Activated CD8-positive, alpha-beta memory T cell treated with anti-CD3 and anti-CD28 coated beads for 1 hour (primary cell): ENCODE measurements around the gene IFNL4.
A peak's percentile ranks its signal among the peaks of the same experiment; 100 is the strongest.
"Not testable (repeated sequence)": the region's sequence is repeated elsewhere in the genome, so short reads cannot be mapped to it uniquely, and the experiment has no call there.

Source experiments
- DNase-seq, 2 donors: peaks; one replicate each; pipeline ENCODE4 v3.0.0-alpha.2; 2020; ENCODE audit warnings: low read depth in 1 of 2; ENCODE audit errors: extremely low read depth in 1 of 2

The IFNL4 gene

DNA sequence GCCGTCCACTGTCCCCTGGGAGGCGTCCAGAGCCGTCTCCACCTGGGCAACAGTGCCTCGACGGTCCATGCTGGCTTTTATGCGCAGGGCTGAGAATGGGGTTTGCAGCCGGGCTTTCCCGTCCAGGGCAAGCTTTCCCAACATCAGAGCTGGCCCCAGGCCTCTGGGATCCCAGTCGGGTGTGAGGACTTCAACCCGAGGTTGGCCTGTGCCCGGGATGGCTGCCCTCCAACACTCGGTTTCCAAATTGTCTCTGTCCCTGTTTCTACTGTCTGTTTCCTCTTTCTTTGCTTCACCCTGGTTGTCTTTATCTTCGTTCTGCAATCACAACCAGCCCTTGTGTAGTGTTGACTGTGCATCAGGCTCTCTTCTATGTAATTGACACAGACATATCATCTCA lies at the start of gene IFNL4:
Gene IFNL4 (minus strand): TSS at position 51 of the 400 bp plus-strand sequence.
- DNase-seq, result no peak

- DNase-seq, result peak in 1 of 2 donors; percentile 43
Measured at GRCh38 chr19:39297931-39298634, 49.4 kb upstream of the IFNL4 start.

- DNase-seq, result no peak
Measured at GRCh38 chr19:39296906-39297305, 48.2 kb upstream of the IFNL4 start.

GRCh38 chr19:39296055-39296645 lies 47.5 kb upstream of the IFNL4 start, which contains the start of gene IFNL1:
Gene IFNL1, plus strand, starts transcription at chr19:39296407. Its CDS starts 15 bp downstream, at chr19:39296422.
- DNase-seq, result no peak

DNA sequence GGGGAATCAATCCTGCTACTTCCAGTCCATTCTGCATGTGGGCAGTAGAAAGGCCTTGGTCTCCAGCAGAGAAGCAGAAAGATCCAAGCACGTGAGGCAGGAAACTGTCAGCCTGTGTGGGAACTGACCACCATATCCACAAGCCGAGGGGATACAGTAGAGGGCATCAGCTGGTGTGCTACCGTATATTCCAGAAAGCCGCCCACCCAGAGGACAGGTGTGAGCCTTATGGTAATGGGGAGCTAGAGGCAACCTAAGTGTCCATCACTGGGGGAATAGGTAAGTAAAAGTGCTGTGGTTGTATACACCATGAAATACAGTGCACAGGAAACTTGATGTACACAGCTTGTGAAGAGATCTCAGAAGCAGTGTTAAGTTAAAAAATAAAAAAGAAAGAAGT lies 44.7 kb upstream of the IFNL4 start:
- no peak for DNase-seq

DNA sequence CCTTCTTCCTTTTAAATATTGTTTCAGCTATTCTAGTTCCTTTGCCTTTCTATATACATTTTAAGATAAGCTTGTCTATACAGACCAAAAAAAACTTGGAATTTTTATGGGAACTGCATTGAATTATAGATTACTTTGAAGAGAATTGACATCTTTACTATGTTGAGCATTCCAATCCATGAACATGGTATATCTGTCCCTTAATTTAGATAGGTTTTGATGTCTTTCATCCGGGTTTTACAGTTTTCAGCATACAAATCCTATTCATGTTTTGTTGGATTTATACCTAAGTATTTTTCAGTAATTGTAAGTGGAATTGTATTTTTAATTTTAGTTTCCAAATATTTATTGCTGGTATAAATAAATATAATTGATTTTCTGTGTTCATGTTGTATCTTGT lies 35.4 kb upstream of the IFNL4 start:
- DNase-seq, result no peak

- no peak for DNase-seq
Measured at GRCh38 chr19:39282021-39282420, 33.4 kb upstream of the IFNL4 start.

- no peak for DNase-seq
Measured at GRCh38 chr19:39277598-39277997, 28.9 kb upstream of the IFNL4 start.

DNA sequence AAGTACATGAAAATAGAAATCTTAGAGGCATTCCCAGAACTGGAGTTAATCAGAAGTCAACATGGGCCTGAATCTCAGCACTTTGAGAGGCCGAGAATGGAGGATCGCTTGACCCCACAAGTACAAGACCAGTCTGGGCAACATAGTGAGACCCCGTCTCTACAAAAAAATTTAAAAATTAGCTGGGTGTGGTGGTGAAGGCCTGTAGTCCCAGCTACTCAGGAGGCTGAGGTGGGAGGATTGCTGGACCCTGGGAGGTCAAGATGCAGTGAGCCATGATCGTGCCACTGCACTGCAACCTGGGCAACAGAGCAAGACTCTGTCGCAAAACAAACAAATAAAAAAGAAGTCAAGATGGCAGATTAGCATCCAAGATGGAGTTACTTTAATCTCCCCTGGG lies 28.1 kb upstream of the IFNL4 start:
- no peak for DNase-seq

DNA sequence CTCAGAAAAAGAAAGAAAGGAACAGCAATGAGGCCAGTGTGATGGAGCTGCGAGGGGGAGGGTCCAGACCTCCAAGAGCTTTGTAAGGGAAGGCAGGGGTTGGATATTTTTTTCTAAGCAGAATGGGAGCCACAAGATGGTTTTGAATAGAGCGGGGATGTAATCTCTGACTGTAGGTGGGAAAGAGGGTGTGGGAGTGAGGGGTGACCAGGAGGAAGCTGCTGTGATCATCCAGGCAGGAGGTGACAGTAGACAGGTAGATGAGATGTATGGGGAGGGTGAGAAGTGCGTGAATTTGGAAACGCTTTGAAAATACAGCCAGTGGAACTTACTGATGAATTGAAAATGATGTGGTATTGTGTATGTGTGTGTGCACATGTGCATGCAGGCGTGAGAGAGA lies 26.9 kb upstream of the IFNL4 start:
- DNase-seq, result no peak

DNA sequence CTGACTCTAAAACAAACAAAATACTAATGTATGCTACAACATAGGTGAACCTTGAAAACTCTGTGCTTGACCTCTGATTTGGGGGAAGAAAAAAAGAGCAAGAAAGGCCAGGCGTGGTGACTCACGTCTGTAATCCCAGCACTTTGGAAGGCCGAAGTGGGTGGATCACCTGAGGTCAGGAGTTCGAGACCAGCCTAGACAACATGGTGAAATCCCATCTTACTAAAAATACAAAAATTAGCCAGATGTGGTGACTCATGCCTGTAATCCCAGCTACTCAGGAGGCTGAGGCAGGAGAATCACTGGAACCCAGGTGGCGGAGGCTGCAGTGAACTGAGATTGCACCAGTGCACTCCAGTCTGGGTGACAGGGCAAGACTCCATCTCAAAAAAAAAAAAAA lies 25.2 kb upstream of the IFNL4 start:
- DNase-seq, result not testable (repeated sequence)

GRCh38 chr19:39270036-39270871 lies 21.6 kb upstream of the IFNL4 start:
- DNase-seq, result no peak

- DNase-seq, result not testable (repeated sequence)
Measured at GRCh38 chr19:39269369-39269768, 20.7 kb upstream of the IFNL4 start.

DNA sequence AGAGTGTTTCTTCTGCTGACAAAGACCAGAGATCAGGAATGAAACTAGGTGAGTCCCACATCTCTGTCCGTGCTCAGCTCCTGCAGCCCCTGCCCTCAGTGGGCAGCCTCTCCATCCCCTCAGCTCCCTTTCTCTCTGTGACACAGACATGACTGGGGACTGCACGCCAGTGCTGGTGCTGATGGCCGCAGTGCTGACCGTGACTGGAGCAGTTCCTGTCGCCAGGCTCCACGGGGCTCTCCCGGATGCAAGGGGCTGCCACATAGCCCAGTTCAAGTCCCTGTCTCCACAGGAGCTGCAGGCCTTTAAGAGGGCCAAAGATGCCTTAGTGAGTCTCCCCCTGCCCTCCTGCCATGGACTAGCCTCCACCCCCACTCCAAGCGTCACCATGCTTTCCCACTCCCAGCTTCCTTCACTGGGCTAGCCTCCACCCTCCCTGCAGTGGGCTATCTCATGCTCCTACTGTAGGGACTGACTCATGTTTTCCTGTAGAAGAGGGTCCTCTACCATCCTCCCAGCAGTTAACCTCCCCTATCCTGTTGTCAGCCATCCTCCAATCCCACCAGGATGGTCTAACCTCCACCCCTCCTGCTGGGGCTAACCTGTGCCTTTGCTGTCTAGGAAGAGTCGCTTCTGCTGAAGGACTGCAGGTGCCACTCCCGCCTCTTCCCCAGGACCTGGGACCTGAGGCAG lies 20.0 kb upstream of the IFNL4 start:
- DNase-seq, result not testable (repeated sequence)

DNA sequence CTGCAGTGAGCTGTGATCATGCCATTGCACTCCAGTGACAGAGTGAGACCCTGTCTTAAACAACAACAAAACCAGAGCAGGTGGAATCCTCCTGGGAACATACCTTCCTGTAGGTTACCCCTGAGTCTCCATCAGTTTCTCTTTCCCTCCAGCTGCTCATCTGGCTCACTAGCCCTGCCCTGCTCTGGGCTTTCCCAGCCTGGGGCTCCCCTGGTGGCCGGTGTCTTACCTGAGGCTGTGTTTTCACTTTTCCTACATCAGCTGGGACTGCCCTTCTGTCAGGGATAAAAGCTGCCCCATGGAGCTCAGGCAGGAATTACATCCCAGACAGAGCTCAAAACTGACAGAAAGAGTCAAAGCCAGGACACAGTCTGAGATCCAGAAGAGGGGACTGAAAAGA lies 19.4 kb upstream of the IFNL4 start, which contains the start of gene IFNL2:
Gene IFNL2 (plus strand): TSS at position 312 of the 400 bp plus-strand sequence. CDS start 173 bp downstream, outside the sequence.
- not testable (repeated sequence) for DNase-seq

GRCh38 chr19:39265321-39265916 lies 16.8 kb upstream of the IFNL4 start:
- no peak for DNase-seq

DNA sequence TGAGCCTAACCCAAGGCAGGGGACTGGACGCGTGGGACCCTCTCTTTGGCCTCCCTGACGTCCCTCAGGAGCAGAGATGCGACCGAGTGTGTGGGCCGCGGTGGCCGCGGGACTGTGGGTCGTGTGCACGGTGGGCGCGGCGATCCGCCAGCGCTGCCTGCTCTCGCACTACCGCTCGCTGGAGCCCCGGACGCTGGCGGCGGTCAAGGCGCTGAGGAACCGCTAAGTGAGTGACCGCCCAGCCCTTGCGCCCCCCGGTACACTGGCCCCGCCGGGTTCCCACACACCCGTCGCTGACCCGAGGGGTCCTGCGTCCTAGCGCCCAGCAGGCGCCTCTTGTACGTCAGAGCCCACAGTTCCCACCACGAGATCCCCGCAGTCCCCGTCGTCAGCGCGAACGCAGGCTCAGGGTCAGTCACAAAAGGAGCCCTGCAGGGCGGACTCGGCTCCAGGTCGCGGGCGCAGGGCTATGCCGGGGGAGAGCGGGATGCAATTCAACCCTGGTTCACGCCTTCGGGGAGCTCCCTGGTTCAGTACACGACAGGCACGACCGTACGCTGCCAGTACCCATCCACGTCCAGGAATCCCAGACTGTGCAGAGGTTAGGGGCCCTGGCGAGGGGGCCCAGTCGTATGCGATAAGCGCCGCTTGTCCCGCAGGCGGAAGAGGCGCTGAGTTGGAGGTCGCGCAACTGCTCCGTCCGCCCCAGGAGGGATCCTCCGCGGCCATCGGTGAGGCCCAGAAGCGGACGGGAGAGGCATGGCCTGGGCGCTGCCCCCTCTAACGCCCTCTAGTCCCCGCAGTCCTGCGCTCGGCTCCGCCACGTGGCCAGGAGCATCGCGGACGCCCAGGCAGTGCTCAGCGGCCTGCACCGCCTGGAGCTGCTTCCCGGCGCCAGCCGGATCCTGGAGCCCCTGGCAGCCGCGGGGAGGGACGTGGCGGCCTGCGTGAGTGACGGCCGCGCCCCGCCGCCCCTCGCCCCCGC lies 15.9 kb upstream of the IFNL4 start:
- no peak for DNase-seq

- DNase-seq, result no peak
Measured at GRCh38 chr19:39263912-39264305, 15.3 kb upstream of the IFNL4 start.

- DNase-seq, result no peak
Measured at GRCh38 chr19:39262496-39262895, 13.8 kb upstream of the IFNL4 start.
